Muscle of leg (tissue), 11 donors: ENCODE measurements around the gene ARHGEF37. TPM values are rescaled to one million over a fixed set of nuclear protein-coding genes. Genes with fewer than 3 reads are reported as not detected.
"Not testable (repeated sequence)": the region's sequence is repeated elsewhere in the genome, so short reads cannot be mapped to it uniquely, and the experiment has no call there.

ENCODE experiments used
- DNase-seq: peaks from one replicate; pipeline ENCODE4 v3.0.0; 2013
- H3K27ac ChIP-seq: one replicate; pipeline ENCODE4 v1.5.1; 2013; ENCODE audit warnings: mild to moderate bottlenecking, low read length, control low read depth
- H3K27me3 ChIP-seq: one replicate; pipeline ENCODE4 v1.6.1; 2013; ENCODE audit warnings: low read length; ENCODE audit not compliant: control insufficient read depth, insufficient read depth
- H3K36me3 ChIP-seq: one replicate; pipeline ENCODE4 v1.6.1; 2013; ENCODE audit warnings: low read length; ENCODE audit not compliant: control insufficient read depth, insufficient read depth
- H3K4me1 ChIP-seq: one replicate; pipeline ENCODE4 v1.6.1; 2013; ENCODE audit warnings: low read length; ENCODE audit not compliant: control insufficient read depth, insufficient read depth
- H3K4me3 ChIP-seq: one replicate; pipeline ENCODE4 v1.5.1; 2013; ENCODE audit warnings: low read length, control low read depth
- H3K9me3 ChIP-seq: replicated peaks from 2 replicates; pipeline ENCODE4 v1.6.1; 2013; ENCODE audit warnings: low read depth, low read length; ENCODE audit not compliant: control insufficient read depth
- WGBS: methylation state at CpG from one replicate; pipeline ENCODE4 v1.1.5; 2013; ENCODE audit warnings: missing lambda C conversion rate; ENCODE audit not compliant: insufficient coverage; 5-methylcytosine and 5-hydroxymethylcytosine counted together
- polyA plus RNA-seq, 8 donors: library from polyadenylated mRNA; unstranded; fragments of 120-200 nt; gene quantifications; one replicate each; pipeline versions ENCODE4 v1.2.1 to v1.2.3, GENCODE V29; 2013; ENCODE audit warnings: inconsistent platforms in 1 of 8, low replicate concordance in 1 of 8; ENCODE audit not compliant: insufficient read length in 8 of 8, insufficient read depth in 1 of 8
- total RNA-seq: library from RNA; stranded (reverse); fragments of 120-200 nt; gene quantifications from one replicate; pipeline ENCODE4 v1.2.4, GENCODE V29; 2013

The ARHGEF37 gene
- total and polyA plus RNA-seq, 9 donors: 2.8 to 4.2 (median 3.7) TPM

- H3K36me3 ChIP-seq: no peaks in the 10 kb centered on the region
- H3K27me3 ChIP-seq: peaks cover 2% of the 10 kb centered on the region
- peaks cover 5% of the 10 kb centered on the region for H3K4me1 ChIP-seq
- H3K27ac ChIP-seq: no peak overlapping the region
- H3K9me3 ChIP-seq: no peaks in the 10 kb centered on the region
- WGBS: 58% methylated on average over 8 of the region's 9 CpGs
- no peak overlapping the region for H3K4me3 ChIP-seq
- no peak for DNase-seq
These were observed 63.9 kb downstream of the ARHGEF37 start for GRCh38 chr5:149645236-149645635.

GRCh38 chr5:149645725-149646124 is 64.4 kb downstream of the ARHGEF37 start:
- H3K4me3 ChIP-seq: no peak overlapping the region
- no peak overlapping the region for H3K27ac ChIP-seq
- H3K9me3 ChIP-seq: no peaks in the 10 kb centered on the region
- H3K36me3 ChIP-seq: no peaks in the 10 kb centered on the region
- 46% methylated on average over 4 of the region's 5 CpGs for WGBS
- DNase-seq: no peak
- H3K27me3 ChIP-seq: peaks cover 2% of the 10 kb centered on the region
- peaks cover 2% of the 10 kb centered on the region for H3K4me1 ChIP-seq

GRCh38 chr5:149646564-149646963 is 65.3 kb downstream of the ARHGEF37 start:
- 42% methylated on average over 6 of the region's 9 CpGs for WGBS
- Histone ChIP-seq H3K4me1 (no peaks in the 10 kb centered on the region), H3K27ac (no peak overlapping the region), H3K36me3 (no peaks in the 10 kb centered on the region), H3K27me3 (peaks cover 2% of the 10 kb centered on the region), H3K9me3 (no peaks in the 10 kb centered on the region), H3K4me3 (no peak overlapping the region)
- no peak for DNase-seq

GRCh38 chr5:149647334-149647733 is 66.0 kb downstream of the ARHGEF37 start:
- WGBS: 63% methylated on average over 2 of the region's 3 CpGs
- Histone ChIP-seq H3K27me3 (peaks cover 2% of the 10 kb centered on the region), H3K4me1 (no peaks in the 10 kb centered on the region), H3K27ac (no peak overlapping the region), H3K36me3 (no peaks in the 10 kb centered on the region), H3K4me3 (no peak overlapping the region), H3K9me3 (no peaks in the 10 kb centered on the region)
- DNase-seq: no peak

GRCh38 chr5:149648464-149649393 is 67.4 kb downstream of the ARHGEF37 start:
- not testable (repeated sequence) for H3K9me3 ChIP-seq, H3K4me1 ChIP-seq, H3K27me3 ChIP-seq, H3K27ac ChIP-seq, H3K4me3 ChIP-seq, H3K36me3 ChIP-seq, DNase-seq
- 100% methylated on average over 1 of the region's 6 CpGs for WGBS

- H3K4me3 ChIP-seq, H3K36me3 ChIP-seq, H3K4me1 ChIP-seq, DNase-seq, H3K27me3 ChIP-seq, H3K27ac ChIP-seq, H3K9me3 ChIP-seq: not testable (repeated sequence)
- no CpG with 5 or more reads among the region's 1 CpG for WGBS
These were observed 68.4 kb downstream of the ARHGEF37 start for GRCh38 chr5:149649730-149650129.

- Histone ChIP-seq H3K4me1 (peaks cover 4% of the 10 kb centered on the region), H3K27me3 (no peaks in the 10 kb centered on the region), H3K9me3 (peaks cover 2% of the 10 kb centered on the region), H3K4me3 (no peak overlapping the region), H3K27ac (no peak overlapping the region), H3K36me3 (no peaks in the 10 kb centered on the region)
- DNase-seq: no peak
- WGBS: no CpG with 5 or more reads among the region's 1 CpG
These were observed 70.4 kb downstream of the ARHGEF37 start for GRCh38 chr5:149651686-149652085.

- Histone ChIP-seq H3K9me3 (peaks cover 2% of the 10 kb centered on the region), H3K36me3 (no peaks in the 10 kb centered on the region), H3K27ac (no peak overlapping the region), H3K4me1 (peaks cover 4% of the 10 kb centered on the region), H3K27me3 (no peaks in the 10 kb centered on the region), H3K4me3 (no peak overlapping the region)
- 100% methylated on average over 1 of the region's 2 CpGs for WGBS
- no peak for DNase-seq
These were observed 71.4 kb downstream of the ARHGEF37 start for GRCh38 chr5:149652697-149653096.

GRCh38 chr5:149654231-149654630 is 72.9 kb downstream of the ARHGEF37 start:
- no peak overlapping the region for H3K27ac ChIP-seq

GRCh38 chr5:149654883-149655505 is 73.7 kb downstream of the ARHGEF37 start:
- Histone ChIP-seq H3K36me3 (no peaks in the 10 kb centered on the region), H3K4me3 (no peak overlapping the region), H3K27me3 (no peaks in the 10 kb centered on the region), H3K4me1 (peaks cover 5% of the 10 kb centered on the region), H3K27ac (no peak overlapping the region), H3K9me3 (peaks cover 2% of the 10 kb centered on the region)
- no peak for DNase-seq
- no CpG with 5 or more reads among the region's 4 CpGs for WGBS

More at GRCh38 chr5:149654231-149654630, 72.9 kb downstream of the ARHGEF37 start:
- H3K4me1 ChIP-seq: peaks cover 5% of the 10 kb centered on the region
- no peaks in the 10 kb centered on the region for H3K27me3 ChIP-seq
- no peaks in the 10 kb centered on the region for H3K36me3 ChIP-seq
- H3K9me3 ChIP-seq: peaks cover 2% of the 10 kb centered on the region
- no peak for DNase-seq
- 21% methylated on average over 2 of the region's 3 CpGs for WGBS
- H3K4me3 ChIP-seq: no peak overlapping the region
